Skin of body (tissue), 2 donors: ENCODE results near the gene WNT10A. TPM values are rescaled to one million over a fixed set of nuclear protein-coding genes. Genes with fewer than 3 reads are reported as not detected.
"Not testable (repeated sequence)": the region's sequence is repeated elsewhere in the genome, so short reads cannot be mapped to it uniquely, and the experiment has no call there.

ENCODE experiments used
- DNase-seq: peaks from one replicate; lab custom pipeline; 2025; lab: John Stamatoyannopoulos, UW
- total RNA-seq: library from RNA; depleted of rRNA; stranded (reverse); fragments of >200 nt; gene quantifications from one replicate; pipeline ENCODE4 v1.2.3, GENCODE V29; 2014

WNT10A gene
- 5.7 TPM for total RNA-seq

GRCh38 chr2:218880102-218880858 lies at the start of gene WNT10A:
Gene WNT10A, plus strand, starts transcription at chr2:218880852. Its CDS starts 144 bp downstream, at chr2:218880996.
- no peak for DNase-seq

GRCh38 chr2:218831378-218831990 lies 49.2 kb upstream of the WNT10A start, which contains the start of gene PRKAG3:
Gene PRKAG3, minus strand, starts transcription at chr2:218831803.
- DNase-seq, result no peak

GRCh38 chr2:218832081-218832480 lies 48.6 kb upstream of the WNT10A start:
- DNase-seq, result no peak

- no peak for DNase-seq
These were observed 48.1 kb upstream of the WNT10A start for GRCh38 chr2:218832520-218832919.

DNA sequence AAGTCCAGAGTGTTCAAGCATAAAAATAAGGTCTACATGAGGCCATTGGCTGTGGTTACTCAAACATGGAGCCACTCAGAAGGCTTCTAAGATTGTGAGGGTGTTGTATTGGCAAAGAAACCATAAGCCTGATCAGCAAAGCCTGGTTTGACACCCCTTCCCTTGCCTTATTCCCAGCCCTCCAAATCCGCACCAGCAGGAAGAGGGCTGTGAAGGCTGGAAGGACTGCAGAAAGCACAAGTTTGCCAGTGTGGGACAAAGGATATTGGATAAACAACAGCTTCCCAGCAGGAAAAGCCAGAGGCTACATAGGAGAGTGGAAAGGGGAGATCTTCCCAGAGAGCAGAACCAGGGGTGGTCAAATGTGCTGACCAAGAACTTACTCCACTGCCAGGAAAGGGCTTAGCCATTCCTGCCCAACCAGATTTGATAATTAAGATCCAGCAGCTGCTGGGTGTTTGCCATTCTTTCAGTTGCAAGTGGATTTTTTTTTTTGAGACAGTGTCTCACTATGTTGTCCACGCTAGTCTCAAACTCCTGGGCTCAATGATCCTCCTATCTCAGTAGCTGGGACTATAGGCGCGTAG lies 47.5 kb upstream of the WNT10A start:
- no peak for DNase-seq

DNA sequence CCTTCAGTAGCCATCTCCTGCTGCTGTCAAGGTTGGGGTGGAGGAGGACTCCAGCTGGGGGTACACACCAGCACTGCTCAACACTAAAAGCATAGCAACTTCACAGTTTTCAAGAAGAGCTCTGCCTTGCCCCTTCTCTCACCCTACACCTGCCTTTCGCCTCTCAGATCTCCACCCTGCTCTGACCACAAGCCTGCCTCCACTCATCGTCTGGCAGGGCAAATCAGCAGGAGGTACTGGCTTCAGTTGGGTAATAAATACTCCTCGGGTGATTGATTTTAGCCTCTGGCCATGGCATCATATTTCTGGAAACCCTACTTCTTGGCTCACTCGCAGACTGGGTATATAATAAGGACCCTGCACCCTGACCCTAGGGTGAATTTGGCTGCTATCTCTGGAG lies 46.0 kb upstream of the WNT10A start:
- DNase-seq, result no peak

GRCh38 chr2:218837495-218837894 lies 43.2 kb upstream of the WNT10A start:
- no peak for DNase-seq

DNA sequence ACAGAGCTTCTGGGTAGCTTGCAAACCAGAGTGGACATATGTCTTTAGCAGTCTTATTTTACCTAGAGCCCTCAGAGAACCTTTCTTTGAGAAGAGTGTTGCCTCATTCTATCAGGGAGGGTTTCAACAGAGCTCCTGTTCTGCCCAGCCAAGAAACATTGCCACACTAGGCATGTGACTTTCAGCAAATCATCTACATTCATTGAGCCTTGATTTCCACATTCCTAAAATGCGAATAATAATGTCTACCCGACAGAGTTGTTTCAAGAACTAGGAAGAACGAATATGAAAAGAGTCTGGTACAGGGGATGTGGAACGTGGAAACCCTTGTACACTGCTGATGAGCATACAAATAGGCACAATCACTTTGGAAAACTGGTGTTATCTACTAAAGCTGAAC lies 41.2 kb upstream of the WNT10A start:
- no peak for DNase-seq

- DNase-seq, result no peak
These were observed 40.8 kb upstream of the WNT10A start for GRCh38 chr2:218839888-218840287.

DNA sequence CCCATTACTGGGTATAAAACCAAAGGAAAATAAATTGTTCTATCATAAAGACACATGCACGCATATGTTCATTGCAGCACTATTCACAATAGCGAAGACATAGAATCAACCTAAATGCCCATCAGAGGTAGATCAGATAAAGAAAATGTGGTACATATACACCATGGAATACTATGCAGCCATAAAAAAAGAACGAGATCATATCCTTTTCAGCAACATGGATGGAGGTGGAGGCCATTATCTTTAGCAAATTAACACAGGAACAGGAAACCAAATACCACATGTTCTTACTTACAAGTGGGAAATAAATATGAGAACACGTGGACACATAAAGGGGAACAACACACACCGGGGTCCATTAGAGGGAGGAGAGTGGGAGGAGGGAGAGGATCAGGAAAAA lies 36.3 kb upstream of the WNT10A start:
- DNase-seq, result not testable (repeated sequence)

DNA sequence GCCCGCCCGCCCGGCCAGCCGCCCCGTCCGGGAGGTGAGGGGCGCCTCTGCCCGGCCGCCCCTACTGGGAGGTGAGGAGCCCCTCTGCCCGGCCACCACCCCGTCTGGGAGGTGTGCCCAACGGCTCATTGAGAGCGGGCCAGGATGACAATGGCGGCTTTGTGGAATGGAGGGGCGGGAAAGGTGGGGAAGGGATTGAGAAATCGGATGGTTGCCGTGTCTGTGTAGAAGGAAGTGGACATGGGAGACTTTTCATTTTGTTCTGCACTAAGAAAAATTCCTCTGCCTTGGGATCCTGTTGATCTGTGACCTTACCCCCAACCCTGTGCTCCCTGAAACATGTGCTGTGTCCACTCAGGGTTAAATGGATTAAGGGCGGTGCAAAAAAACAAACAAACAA lies 33.7 kb upstream of the WNT10A start:
- not testable (repeated sequence) for DNase-seq

GRCh38 chr2:218849721-218850120 lies 30.9 kb upstream of the WNT10A start:
- no peak for DNase-seq

DNA sequence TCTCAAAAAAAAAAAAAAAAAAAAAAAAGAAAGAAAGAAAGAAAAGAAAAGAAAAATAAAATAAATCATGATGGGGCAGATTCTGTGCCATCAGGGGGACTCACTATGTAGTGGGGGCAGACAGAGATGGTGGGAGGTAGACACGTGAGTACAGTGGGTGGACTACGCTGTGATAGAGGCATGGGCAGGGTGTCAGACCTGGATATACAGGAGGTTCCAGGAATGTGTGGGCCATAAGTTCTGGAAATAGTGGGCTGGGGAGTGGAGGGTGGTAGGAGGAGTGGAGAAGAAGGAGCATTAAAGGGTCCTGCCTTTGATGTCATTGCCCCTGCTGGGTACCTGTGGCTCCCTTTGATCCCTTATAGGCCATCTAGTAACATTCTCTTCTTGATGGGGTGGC lies 29.9 kb upstream of the WNT10A start:
- DNase-seq, result no peak

- no peak for DNase-seq
These were observed 29.4 kb upstream of the WNT10A start for GRCh38 chr2:218851286-218851685.

DNA sequence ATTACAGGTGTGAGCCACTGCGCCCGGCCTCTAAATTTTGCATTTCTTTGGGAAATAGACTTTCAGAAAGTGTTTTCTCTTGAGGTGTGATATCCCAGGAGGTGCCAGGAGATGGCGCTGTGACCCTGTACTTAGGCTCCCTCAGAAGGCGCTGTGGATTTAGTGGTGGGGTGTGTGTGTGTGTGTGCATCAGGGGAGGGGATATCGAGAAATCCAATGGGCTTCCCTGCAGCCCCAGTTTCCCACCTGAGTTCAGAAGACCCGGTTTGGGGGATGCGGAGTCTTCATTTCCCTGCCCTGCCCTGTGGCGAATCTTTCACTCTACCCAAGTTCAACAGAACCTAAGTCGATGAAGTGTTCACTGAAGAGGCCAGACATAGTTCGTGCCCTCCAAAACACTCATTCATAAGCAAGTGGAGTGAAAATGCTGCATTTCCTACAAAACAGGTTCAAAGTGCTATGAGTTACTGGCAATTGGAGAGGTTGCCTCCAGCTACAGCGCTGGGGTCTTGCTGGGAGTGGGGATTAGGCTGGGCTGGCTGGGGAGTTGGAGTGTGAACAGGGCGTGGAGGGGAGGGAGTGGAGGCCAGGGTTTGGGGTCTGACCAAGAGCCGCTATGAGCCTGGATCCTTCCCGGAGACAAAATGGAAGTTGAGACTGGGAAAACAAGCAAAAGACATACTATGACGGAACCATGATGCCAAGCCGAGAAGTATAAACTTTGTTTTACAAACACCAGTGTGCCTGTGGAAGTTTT lies 27.6 kb upstream of the WNT10A start:
- peak; percentile 37 for DNase-seq

GRCh38 chr2:218853766-218854165 lies 26.9 kb upstream of the WNT10A start:
- no peak for DNase-seq

DNA sequence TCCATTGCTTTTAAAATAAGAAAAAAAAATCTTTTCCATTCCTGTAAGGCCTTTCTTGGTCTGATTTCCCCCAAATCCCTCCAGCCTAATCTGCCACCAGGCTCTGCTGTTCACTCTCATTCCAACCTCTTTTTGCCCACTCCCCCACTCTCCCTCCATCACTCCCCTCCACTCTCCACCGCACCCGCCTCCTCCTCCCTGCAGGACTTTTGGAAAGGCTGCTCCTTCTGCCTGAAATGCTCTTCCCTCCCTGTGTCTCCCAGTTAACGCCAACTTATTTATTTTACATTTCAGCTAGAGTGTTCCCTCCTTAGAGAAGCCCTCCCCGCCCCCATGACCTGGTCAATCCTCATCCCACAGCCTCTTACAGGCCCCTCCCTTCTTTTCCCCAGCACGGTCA lies 25.8 kb upstream of the WNT10A start:
- no peak for DNase-seq

DNA sequence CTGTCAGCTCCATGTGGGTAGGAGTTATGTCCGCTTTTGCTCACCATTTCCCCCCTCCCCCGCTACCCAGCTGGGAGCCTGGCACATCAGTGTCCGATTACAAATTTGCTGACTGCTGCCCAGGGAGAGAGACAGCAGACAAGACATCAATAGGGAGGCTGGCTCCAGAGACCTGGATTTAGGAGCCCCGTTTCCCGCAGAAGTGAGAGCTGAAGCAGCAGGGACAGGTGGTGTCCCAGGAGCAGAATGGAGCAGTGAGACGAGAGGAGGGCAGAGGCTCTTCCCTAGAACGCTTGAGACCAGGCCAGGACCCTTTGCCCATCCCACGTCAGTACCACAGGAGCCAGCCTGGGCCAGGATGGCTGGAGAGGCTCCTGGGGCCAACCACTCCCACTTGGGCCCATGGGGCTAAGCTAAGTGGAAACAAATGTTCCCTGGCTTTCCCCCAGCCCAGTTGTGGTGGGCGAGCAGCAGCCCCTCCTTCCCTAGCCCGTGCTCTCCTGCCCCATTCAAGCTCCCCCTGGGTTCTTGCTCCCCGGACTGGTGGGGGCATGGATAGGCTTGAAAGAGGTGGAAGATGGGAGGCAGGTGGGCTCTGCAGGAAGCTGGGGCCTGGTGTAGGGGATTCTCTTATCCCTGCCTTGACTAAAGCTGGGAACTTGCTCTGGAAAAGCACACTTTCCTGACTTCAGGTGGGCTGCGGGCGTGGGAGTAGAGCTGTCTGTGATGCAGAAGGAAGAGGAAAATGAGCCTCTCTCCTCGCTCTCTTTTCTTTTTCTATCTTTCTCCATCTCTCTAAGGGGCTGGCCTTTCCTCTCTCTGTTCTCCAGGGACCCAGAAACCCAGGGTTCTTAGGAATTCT lies 25.1 kb upstream of the WNT10A start:
- no peak for DNase-seq

GRCh38 chr2:218856167-218856895 lies 24.3 kb upstream of the WNT10A start:
- DNase-seq, result no peak

DNA sequence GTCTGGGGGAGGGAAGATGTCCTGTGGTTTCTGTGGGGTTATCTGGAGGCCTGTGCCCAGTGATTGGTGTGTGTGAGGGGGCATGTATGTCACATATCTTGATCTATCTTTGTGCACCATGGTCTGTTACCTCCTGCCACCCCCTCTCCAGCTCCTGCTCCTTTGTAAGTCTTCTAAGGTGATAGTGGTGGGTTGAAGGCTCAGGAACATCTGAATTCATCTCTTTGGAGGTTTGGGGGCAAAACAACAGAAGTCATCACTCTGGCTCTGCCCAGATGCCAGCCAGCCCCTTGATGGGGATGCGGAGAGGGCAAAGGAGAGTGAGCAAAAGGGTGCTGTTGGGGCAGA lies 23.8 kb upstream of the WNT10A start:
- no peak for DNase-seq
